SIG-M5 (cell line): Measurements from ENCODE around the gene CPZ.

ENCODE experiments used
- DNase-seq: peaks from one replicate; lab custom pipeline; 2025; lab: John Stamatoyannopoulos, UW

Gene CPZ

DNA sequence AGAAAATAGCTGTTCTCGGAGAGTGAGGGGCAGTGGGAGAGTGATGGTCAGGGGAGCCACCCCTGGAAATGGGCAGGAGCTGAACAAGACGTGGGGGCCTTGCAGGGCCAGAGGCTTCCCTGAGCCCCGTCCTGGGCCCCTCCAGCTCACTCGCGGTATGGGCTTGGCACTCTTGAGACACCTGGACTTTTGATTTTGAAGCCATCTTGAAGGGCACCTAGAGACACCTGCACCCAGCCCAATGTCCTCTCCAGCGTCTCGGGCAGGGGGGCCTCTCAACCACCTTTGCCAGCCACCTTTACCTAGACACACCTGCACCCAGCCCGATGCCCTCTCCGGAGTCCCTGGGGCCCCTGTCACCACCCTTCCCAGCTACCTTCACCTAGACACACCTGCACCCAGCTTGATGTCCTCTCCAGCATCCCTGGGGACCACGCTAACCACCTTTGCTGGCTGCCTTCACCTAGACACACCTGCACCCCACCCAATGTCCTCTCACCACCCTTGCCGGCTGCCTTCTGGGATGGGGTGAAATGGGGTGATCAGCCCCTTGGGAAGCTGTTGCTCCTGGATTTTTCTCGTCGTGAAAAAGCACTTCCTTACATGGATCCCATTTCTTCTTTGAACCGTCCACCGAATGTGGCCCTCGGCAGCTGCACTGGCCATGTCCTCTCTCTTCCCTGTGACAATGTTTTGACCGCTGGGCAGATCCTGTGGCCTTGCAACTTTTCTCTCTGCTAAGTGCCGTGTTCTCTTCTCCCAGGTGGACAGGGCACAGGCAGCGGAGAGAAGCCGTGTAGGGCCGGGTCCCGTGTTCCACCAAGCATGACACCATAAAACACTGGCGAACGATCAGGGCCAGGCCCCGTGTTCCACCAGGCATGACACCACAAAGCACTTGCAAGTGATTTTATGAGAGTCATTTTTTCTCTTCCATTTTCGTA lies 47.5 kb downstream of the CPZ start:
- no peak for DNase-seq

DNA sequence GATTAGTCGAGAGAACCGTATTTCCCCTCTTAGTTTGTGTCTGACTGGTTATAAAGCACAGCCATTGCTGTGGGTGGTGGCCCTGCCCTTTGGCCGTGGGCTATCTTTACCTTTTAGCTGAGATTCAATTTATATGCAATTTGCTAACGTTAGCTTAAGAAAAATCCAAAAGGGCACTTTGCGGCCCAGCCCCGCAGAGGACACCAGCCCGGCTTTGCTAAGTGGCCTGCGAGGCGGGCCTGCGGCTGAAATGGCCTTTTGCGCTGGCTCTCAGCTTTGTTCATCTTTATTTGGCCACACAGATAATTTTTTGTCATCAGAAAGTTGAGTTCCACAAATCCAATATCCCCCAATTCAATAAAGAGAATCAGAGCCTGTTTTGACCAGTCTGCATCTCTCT lies 48.3 kb downstream of the CPZ start:
- no peak for DNase-seq

DNA sequence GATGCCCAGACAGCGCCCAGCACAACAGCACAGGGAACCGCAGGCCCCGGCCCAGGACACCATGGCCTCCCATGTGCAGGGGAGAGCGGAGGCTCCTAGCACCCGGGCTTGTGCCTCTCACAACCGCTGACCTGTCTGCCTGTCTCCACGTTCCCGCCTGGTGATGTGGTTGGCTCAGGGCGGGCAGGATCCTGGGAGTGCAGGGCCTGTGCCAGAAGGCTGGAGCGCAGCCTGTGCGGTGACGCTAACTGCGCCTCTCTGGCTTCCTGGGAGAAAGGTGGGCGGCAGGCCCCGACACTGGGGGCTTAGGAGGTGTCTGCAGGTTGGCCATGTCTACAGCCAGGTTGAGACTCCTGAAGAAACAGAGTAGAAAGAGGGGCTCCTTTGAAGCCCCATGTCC lies 48.7 kb downstream of the CPZ start:
- no peak for DNase-seq

DNA sequence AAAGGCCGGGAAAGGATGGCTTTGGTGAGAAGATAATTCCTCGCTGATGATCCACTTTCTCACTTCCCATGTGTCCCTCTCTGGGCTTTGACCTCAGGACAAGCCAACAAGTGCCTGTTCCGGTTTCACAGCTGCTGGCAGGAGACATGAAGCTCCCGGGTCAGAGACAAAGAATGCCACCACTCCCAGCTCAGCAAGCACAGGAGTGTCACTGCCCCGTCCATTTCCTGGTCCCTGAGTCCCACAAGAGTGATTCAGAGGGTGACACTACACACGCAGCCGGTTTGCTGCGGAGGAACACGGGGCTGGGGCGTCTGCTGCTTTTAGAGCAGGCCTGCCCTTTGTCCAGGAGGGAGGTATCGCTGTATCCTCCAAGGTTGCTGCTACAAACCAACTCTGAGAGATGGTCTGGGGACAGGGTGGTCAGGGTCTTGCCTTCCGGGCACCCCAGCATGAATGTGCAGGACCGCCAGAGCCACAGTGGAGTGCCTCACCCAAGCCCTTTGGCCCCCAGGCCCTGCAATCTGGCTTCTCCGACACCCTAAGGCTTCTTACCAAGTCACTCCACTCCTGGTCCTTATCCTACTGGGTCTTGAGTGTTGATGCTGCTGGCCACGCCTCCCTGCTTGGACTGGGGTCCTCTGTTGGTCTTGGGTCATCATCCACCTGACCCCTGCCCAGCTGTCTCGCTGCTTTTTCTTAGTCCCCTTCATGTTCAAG lies 49.5 kb downstream of the CPZ start:
- no peak for DNase-seq

DNA sequence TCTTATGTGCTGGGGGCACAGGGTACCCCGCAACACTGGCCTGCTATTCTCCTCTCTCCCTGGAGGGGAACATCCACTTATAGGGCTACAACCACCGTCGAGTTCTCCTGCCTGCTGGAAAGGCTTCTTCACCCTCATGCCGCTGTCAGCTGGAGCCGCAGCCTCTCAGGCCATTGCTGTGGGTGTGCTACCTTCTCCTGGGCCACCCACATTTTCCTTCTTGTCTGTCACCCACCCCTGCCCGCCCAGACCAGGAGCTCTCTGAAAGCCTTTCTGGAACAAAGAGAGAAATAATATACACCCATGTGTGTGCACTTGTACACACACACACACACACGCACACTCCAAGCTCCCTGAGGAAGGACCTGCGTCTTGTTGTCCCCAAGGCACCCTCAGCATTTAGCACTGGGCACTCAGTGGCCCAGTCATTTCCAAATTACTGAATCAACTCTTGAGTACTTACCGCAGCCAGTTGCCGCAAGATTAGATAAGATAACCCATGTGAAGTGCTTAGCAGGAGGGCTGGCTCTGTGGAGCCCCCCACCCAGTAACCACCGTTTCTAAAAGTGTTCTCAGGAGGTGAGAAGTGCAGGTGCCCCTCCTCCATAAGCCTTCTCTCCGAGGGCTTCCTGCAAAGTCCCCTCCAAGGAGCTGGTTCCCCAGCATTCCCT lies 50.2 kb downstream of the CPZ start:
- no peak for DNase-seq

DNA sequence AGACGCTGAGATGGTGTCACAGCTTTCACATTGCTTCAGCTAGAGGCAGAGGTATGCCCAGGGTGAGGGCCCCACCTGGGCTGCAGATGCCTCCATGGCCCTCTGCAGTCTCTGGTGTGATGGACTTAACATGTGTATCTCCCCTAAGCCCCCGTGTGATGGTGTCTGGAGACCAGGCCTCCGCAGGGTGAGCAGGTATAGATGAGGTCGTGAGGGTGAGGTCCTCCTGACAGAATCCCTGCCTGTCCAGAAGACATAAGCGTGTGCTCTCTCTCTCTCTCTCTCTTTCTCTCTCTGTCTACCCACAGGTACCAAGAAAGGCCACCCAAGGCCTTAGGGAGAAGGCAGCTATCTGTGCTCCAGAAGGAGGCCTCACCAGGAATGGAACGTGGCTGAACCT lies 50.9 kb downstream of the CPZ start:
- DNase-seq, result no peak

DNA sequence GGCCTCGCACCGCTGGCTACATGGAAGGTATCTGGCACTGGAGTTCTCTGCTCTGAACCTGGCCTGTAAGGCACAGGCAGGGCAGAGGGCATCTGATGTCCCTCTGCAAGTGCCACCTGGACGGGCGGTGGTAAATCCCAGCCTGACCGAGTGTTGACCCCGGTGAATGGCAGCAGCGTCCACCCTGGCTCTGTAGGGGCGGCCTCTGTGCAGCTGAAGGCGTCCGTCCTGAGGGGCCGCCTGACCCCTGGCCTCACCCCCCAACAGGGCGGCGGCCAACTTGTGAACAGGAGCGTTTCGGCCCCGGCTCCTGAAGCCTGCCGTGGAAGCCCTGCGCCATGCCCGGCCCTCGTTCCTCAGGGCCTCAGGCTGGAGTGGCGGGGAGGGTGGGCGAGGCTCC lies 51.4 kb downstream of the CPZ start:
- no peak for DNase-seq

DNA sequence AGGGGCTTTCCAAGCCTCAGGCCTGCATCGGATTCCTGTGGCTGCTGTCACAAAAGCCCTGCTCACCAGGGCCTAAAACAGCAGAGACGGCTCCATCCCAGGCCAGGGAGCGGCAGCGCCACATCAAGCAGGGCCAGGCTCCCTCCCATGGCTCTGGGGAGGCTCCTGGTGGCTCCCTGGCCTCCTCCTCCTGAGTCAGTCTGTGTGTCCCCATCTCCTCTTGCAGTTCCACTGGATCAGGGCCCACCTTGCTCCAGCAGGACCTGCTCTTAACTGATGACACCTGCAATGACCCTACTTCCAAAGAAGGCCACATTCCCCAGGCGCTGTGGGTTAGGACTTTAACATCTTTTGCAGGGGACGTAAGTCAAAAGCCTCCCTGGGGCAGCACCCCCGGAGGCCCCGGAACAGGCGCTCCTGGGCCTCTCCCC lies 51.9 kb downstream of the CPZ start:
- no peak for DNase-seq

DNA sequence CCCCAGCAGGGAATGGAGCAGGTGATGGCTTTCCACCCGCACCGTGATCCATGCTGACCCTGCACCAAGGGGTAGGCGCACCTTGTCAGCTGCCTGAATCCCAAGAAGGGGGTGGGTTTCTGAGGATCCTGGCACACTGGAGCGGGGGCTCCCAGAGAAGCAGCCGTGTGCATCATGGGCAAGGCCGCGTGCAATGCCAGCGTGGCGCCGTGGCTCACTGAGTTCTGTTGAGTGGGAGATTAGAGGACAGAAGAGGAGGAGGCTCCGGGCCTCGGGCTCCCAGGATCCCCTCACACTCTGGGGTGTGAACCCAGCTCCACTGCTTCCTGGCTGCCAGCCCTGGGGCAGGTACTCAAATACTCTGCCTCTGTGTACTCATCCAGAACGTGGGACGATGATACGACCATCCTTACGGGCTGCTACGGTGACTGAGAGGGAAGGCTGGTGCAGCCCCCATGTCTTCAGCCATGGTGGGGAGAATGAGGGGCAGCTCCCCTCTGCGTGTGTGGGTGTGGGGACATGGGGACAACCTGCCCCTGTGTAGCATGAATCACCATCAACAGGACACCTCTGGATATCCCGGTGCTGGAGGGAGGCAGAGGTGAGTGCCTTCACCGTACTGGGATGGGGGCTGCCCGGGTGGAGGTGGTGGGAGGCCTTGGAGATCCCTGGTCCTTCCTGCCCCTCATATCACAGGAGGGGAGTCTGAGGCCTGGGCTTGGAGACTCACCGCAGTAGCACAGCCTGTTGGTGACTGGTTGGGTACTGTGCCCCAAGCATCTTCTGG lies 52.6 kb downstream of the CPZ start:
- DNase-seq, result no peak

DNA sequence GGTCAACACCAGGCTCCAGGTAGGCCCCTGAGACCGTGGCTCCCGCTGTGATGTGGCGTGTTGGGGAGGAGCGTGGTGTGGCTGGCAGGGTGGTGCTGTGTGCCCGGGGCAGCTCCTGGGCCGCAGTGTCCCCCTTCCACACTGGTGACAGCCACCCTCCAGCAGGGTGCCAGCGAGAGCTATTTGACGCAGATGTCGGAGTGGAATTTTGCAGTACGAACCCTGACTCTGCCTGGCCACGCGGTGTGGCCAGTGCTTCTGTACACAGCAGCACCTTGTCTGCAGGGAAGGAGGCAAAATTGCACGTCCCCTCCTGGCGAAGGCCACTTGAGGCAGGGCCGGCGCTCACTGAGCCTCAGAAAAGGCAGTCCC lies 53.2 kb downstream of the CPZ start:
- DNase-seq, result no peak

DNA sequence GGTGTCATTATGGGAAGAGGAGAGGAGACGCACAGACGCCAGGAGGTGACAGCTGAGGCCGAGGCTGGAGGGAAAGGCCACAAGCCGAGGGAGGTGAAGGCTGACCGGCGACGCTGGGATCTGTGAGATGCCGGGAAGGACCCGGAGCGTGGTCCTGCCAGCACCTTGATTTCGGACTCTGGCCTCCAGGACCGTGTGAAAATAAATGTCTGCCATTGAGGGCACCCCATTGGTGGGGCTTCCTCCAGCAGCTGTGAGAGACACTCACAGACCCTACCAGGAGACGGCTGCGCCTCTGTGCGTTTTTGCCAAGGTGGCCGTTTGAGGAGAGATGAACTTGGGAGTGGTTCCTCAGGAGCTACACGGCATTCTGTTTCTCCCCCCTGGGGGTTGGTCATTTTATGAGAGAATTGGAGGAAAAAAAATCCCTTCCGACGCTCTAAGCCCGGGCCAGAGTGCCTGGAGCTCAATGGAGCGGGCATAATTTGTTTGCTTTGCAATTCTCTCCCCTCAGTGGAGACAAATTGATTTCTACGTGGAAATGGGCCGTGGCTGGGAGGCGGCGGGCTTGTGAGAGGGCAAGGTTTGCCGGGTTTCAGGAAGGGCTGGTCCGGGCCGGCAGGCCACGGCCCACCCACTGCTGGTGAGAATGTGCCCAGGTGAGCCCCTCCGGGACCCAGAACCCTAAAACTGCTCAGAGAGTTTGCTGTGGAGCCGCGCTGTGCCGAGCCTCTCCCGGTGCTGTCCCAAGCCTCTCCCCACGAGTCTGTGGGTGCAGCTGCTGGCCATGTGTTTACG lies 53.9 kb downstream of the CPZ start:
- no peak for DNase-seq

DNA sequence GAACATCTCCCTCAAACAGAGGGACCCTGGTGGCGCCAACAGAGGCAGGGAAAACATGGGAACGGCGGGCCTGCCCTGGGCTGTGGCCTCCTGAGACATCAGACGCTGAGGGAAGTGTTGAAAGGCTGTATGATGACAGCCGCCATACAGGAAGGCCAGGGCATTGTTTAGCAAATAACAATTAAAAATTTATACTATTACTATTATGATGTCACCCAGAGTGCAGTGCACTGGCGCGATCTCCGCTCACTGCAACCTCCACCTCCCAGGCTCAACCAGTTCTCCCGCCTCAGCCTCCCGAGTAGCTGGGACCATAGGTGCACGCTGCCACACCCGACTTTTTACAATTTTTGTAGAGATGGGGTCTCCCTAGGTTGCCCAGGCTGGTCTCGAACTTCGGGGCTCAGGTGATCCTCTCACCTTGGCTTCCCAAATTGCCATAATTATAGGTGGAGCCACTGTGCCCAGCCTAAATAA lies 54.6 kb downstream of the CPZ start:
- DNase-seq, result no peak

DNA sequence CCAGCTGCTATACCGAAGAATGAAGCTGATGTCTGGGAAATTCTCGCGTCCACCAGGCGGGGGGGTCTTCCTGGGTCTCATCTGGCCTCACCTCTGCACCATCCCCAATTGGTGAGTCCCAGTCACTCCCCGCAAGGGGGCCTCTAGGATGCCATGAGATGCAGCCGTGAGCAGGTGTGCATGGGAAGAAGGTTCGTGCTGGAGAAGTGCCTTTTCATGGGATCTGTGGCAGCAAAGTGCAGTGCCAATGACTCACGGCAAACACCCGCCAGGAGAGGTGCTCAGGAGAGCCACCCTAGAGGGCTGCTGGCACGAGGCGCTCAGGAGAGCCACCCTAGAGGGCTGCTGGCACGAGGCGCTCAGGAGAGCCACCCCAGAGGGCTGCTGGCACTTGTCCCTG lies 55.1 kb downstream of the CPZ start:
- DNase-seq, result no peak

DNA sequence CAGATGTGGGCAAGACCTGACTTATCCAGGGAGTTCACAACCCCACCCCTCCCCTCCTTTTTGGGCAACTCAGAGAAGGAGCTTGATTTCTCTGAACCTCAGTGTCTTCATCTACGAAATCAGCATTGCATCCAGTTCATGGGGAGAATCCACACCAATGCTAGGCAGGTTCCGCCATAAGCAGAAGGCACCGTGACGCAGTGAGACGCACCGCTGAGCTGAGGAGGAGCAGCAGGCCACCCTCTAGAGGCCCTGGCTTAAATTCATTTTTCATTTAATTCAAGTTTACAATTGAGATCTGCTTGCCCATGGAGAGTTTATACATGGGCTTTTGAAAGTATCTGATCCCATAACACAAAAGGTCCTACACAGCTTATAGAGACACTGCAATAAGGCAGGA lies 55.7 kb downstream of the CPZ start:
- no peak for DNase-seq

DNA sequence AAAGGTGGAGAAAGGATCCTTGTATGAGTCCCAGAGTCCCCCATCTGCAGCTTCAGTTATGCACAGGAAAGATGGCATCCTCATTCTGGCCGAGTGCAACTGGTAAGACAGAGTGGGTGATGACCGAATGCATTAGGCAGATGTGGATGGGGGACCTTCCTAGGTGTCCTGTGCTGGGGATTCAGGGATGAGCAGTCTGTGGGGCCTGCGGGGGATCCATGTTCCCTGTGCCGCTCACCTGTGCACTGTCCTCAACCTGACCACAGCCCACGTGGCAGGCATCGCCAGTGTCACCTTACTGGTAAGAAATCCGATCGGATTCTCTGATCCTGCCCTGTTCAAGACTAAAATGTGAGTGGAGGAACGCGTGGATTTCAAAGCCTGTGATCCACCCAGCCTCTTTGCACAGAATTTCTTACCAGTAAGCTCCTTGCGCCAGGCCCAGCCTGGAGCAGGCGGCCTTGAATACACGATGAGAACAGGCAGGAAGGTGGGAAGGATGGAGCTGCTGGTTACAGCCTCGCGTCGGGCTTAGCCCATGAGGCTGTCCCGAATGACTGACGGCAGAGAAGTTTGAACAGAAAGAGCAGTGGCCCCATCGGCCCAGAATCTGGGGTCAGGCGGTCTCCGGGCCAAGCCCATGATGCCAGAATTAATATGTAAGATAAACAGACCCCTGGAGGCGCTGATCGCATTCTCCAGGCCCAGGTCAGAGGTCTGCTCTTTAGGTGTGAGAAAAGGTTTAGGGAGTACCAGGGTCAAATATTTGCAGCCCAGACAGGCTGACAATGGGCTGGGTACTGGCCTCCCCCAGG lies 56.5 kb downstream of the CPZ start:
- DNase-seq, result no peak

DNA sequence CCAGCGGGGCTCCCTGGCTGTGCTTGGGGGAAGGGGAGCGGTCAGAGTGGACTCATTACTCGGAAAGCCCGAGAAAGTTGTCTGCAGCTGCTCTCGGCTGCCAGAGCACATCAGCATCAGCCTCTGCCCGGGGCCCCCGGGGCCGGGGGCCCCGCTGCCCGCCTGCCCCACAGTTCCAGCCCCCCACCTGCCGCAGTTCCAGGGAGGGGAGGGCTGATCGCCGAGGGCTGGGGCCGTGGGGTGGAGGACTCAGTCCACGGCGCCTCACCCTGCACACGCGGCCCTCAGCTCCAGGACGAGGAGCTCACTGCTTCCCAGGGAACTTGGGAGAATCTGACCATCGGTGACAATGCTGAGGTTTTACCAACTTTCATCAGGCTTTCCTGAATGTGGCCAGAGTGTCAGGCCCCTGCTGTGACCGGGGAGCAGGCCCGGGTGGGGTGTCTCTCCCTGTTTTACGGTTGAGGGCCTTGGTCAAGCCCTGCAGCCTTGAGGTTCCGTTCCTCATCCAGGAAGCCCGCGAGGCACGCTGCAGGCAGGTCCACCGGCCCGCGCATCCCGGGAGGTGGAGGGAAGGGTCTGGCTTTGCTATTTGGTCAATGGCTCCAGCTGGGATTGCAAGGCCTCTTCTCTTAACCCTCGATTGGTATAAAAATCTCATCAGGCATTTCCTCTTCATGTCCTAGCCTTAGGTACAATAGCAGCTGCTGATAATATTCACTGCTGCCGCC lies 57.2 kb downstream of the CPZ start:
- DNase-seq, result no peak

DNA sequence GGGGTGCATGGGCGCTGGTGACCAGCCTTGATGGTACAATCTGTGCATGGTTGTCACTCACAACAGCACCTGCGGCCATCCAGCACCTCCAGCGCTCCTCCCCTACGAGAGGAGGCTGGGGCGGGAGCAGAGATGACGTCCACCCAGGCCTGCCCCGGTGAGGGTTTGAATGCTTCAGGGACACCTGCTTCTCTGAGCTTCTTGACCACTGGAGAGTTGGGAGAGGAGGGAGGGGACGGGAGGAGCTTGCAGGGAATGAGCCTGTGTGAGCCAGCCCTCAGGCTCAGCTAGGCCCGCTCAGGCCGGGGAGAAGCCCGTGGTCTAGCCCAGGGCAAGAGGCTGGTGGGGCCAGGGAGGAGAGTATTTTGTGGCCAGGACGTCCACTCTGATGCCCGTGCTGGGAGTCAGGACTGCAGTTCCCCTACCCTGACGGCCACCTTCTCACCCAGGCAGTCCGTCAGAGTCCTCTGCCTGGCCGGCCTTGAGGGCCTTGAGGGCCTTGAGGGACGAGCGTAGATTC lies 59.2 kb downstream of the CPZ start:
- no peak for DNase-seq

DNA sequence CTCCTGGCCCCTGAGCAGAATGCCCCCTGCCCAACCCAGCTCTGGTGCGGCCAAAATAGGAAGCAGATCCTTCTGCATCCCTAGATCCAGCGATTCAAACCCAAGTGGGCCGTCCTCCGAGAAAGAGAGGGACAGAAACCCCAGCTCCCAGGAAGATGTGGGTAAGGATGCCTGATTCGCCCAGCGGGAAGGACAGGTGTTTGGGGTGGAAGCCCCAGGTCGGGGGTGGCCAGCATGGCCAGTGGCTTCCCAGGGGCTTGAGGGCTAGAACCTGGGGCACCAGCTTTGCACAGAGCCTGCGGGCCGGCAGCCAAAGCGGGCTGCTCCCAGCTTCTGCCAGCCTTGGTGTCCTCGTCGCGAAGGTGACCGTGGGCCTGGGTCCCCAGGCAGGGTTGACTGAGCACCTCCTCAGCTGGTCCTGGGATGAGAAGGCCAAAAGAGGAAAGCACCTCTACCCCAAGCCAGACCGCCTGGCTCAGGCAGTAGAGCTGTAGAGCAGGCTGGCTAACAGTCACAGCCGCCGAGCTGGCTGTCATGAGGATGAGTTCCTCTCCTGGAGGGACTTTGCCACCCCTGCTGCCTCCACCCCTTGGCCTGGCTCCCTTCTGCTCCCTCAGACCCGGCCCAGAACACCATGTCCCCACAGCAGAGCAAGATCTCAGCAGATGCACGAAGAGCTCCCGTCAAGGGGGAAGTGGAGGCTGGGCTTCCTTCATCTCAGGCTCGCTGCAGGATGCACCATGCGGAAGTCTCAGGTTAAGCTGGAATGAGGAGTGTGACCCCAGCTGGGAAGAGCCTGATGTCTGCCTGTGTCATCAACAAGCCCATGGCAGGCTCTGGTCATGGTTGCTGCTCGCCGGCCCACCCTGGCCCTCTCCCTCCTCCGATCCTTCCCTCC lies 59.9 kb downstream of the CPZ start:
- no peak for DNase-seq
